SK-N-SH treated with all-trans-retinoic acid at 6 μM for 48 hours (cell line): Measurements from ENCODE around the gene NAALADL2.

Experiments
- BACH2 ChIP-seq: fragments of 250-450 bp; sonication (Bioruptor Pico); IDR thresholded peaks from 2 replicates; pipeline ENCODE4 v1.9.0; 2021; ENCODE audit warnings: mild to moderate bottlenecking, borderline replicate concordance
- ESRRG ChIP-seq: fragments of 250-450 bp; sonication (Bioruptor Pico); IDR thresholded peaks from 2 replicates; pipeline ENCODE4 v1.6.1; 2021; ENCODE audit warnings: mild to moderate bottlenecking
- TCF4 ChIP-seq: fragments of 250-450 bp; sonication (Bioruptor Pico); IDR thresholded peaks from 2 replicates; pipeline ENCODE4 v1.8.0; 2021; ENCODE audit warnings: mild to moderate bottlenecking, moderate library complexity, borderline replicate concordance
- ZFP30 ChIP-seq: fragments of 450-650 bp; formaldehyde crosslinking; IDR thresholded peaks from 2 replicates; pipeline ENCODE4 v1.5.0; 2022; ENCODE audit warnings: mild to moderate bottlenecking, moderate library complexity

DNA sequence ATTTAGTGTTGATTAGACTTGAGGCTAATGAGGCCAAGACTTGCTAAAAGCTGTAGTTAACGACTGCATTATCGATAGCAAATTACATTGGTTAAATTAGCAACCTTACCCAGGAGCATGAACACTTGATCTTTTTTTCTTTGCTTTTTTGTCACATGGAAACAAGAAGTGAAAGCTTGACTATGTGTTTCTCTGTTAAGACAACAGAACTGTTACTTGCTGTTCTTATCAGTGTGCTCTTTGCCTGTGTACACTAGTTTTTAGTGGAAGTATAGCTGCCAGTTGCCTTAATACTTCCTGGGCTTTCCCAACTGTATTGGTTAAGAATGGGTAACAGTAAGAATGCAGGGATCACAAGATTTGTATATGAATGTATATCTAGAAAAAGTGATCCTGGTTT is 625.5 kb downstream of the NAALADL2 start:
- TF ChIP-seq BACH2 (CRISPR knock-in tag): no peak
- TF ChIP-seq TCF4 (CRISPR knock-in tag): no peak
- no peak for TF ChIP-seq ZFP30
- no peak for TF ChIP-seq ESRRG (CRISPR knock-in tag)
